SK-N-SH (cell line): ENCODE measurements around the gene PRSS56. TPM values are rescaled to one million over a fixed set of nuclear protein-coding genes. Genes with fewer than 3 reads are reported as not detected.

Source experiments
- CTCF ChIA-PET: fragments of 300-600, 350-600 bp; formaldehyde crosslinking; extraction: SDS; loops from one replicate; lab custom pipeline; 2021; lab: Yijun Ruan, JAX
- POLR2A ChIA-PET: fragments of 350-600 bp; sonication (Branson Sonifier 250); formaldehyde crosslinking; extraction: SDS; loops from one replicate; lab custom pipeline; 2020; ENCODE audit warnings: antibody characterized with exemption, inconsistent platforms; lab: Yijun Ruan, JAX
- DNase-seq: peaks from one replicate; pipeline ENCODE4 v3.0.0; 2012
- H2AFZ ChIP-seq: fragments of 200-600 bp; sonication (generic); 2 replicates; pipeline ENCODE4 v1.8.1; 2016; ENCODE audit warnings: antibody characterized with exemption, mild to moderate bottlenecking, low read depth
- H3F3A ChIP-seq: fragments of 200-600 bp; sonication (generic); replicated peaks from 2 replicates; pipeline ENCODE3; 2016; ENCODE audit warnings: antibody characterized with exemption, mild to moderate bottlenecking; ENCODE audit not compliant: insufficient read depth
- H3K27ac ChIP-seq, 2 experiments: fragments of 200-500 bp in 1 of 2; fragments of 200-600 bp in 1 of 2; sonication (Bioruptor generic) in 1 of 2; sonication (generic), shearing (Covaris generic) in 1 of 2; 2 replicates each; pipeline versions ENCODE4 v1.5.1 to v1.6.1; 2014 to 2016; ENCODE audit warnings: low read depth in 2 of 2, inconsistent platforms in 1 of 2, low read length in 1 of 2, mild to moderate bottlenecking in 1 of 2, mixed read lengths in 1 of 2
- H3K27me3 ChIP-seq: fragments of 200-600 bp; sonication (generic), shearing (Covaris generic); 2 replicates; pipeline ENCODE4 v1.6.1; 2016; ENCODE audit warnings: mixed run types; ENCODE audit not compliant: insufficient read depth
- H3K36me3 ChIP-seq, 2 experiments: fragments of 200-500 bp in 1 of 2; fragments of 200-600 bp in 1 of 2; sonication (Bioruptor generic) in 1 of 2; sonication (generic) in 1 of 2; replicated peaks in 1 of 2; 2 replicates each; pipeline versions ENCODE3 to v1.5.1; 2014 to 2016; ENCODE audit warnings: low read length in 1 of 2, mild to moderate bottlenecking in 1 of 2; ENCODE audit not compliant: insufficient read depth in 2 of 2, control insufficient read depth in 1 of 2
- H3K4me1 ChIP-seq, 2 experiments: fragments of 200-500 bp in 1 of 2; fragments of 200-600 bp in 1 of 2; sonication (Bioruptor generic) in 1 of 2; sonication (generic), shearing (Covaris generic) in 1 of 2; 2 replicates each; pipeline versions ENCODE4 v1.5.1 to v1.6.1; 2014 to 2016; ENCODE audit warnings: low read depth in 1 of 2, low read length in 1 of 2, mixed run types in 1 of 2; ENCODE audit not compliant: insufficient read depth in 2 of 2, control insufficient read depth in 1 of 2
- H3K4me2 ChIP-seq: fragments of 200-600 bp; sonication (generic), shearing (Covaris generic); 2 replicates; pipeline ENCODE4 v1.6.1; 2017; ENCODE audit warnings: mixed run types
- H3K4me3 ChIP-seq, 2 experiments: fragments of 200-500 bp in 1 of 2; fragments of 200-600 bp in 1 of 2; sonication (Bioruptor generic) in 1 of 2; sonication (generic), shearing (Covaris generic) in 1 of 2; 2 replicates each; pipeline versions ENCODE4 v1.5.1 to v1.8.1; 2014 to 2016; ENCODE audit warnings: low read depth in 2 of 2, inconsistent platforms in 1 of 2, low read length in 1 of 2, mild to moderate bottlenecking in 1 of 2, mixed read lengths in 1 of 2, moderate library complexity in 1 of 2
- H3K79me2 ChIP-seq: fragments of 200-600 bp; sonication (generic); 2 replicates; pipeline ENCODE4 v1.8.1; 2017; ENCODE audit warnings: mild to moderate bottlenecking; ENCODE audit not compliant: insufficient read depth
- H3K9ac ChIP-seq: fragments of 200-600 bp; sonication (generic); 2 replicates; pipeline ENCODE4 v1.6.1; 2017; ENCODE audit warnings: mixed run types
- H3K9me2 ChIP-seq: fragments of 200-600 bp; sonication (generic); 2 replicates; pipeline ENCODE4 v1.6.1; 2017; ENCODE audit warnings: mixed run types
- H3K9me3 ChIP-seq: fragments of 200-600 bp; sonication (generic); 2 replicates; pipeline ENCODE4 v1.6.1; 2017; ENCODE audit warnings: mixed run types, mild to moderate bottlenecking, moderate library complexity
- H4K20me1 ChIP-seq: fragments of 200-600 bp; sonication (generic); 2 replicates; pipeline ENCODE4 v1.6.1; 2017; ENCODE audit warnings: mild to moderate bottlenecking, mixed run types; ENCODE audit not compliant: insufficient read depth
- CHD2 ChIP-seq: fragments of 150-350 bp; IDR thresholded peaks from 2 replicates; pipeline ENCODE4 v1.6.1; 2018; ENCODE audit warnings: low read length; ENCODE audit not compliant: partially characterized antibody
- EP300 ChIP-seq, 2 experiments: IDR thresholded peaks; 2 replicates each; pipeline versions ENCODE4 v1.4.0 to v1.6.1; 2012; ENCODE audit warnings: borderline replicate concordance in 1 of 2, low read depth in 1 of 2, low read length in 1 of 2
- FOSL2 ChIP-seq: IDR thresholded peaks from 2 replicates; pipeline ENCODE4 v1.4.0; 2012; ENCODE audit warnings: low read depth, mild to moderate bottlenecking, moderate library complexity, borderline replicate concordance
- GATA2 ChIP-seq: sonication (generic); formaldehyde crosslinking; IDR thresholded peaks from 2 replicates; pipeline ENCODE4 v1.5.0; 2020; ENCODE audit warnings: mild to moderate bottlenecking, missing genetic modification reagents
- IRF3 ChIP-seq: fragments of 150-350 bp; IDR thresholded peaks from 2 replicates; pipeline ENCODE4 v1.6.1; 2016; ENCODE audit warnings: mild to moderate bottlenecking, low read depth, low read length
- JUND ChIP-seq: IDR thresholded peaks from 2 replicates; pipeline ENCODE4 v1.4.0; 2012
- MAX ChIP-seq: IDR thresholded peaks from 2 replicates; pipeline ENCODE4 v1.4.0; 2012; ENCODE audit warnings: low read depth
- MEF2A ChIP-seq: IDR thresholded peaks from 2 replicates; pipeline ENCODE4 v1.4.0; 2012; ENCODE audit warnings: low read depth, borderline replicate concordance
- MXI1 ChIP-seq: IDR thresholded peaks from 2 replicates; pipeline ENCODE4 v1.6.1; 2012; ENCODE audit warnings: mild to moderate bottlenecking, low read depth, low read length, improper control_type of control experiment
- RCOR1 ChIP-seq: fragments of 150-350 bp; IDR thresholded peaks from 2 replicates; pipeline ENCODE4 v1.6.1; 2017; ENCODE audit warnings: antibody characterized with exemption, low read length
- SIN3A ChIP-seq: IDR thresholded peaks from 2 replicates; pipeline ENCODE4 v1.6.1; 2012; ENCODE audit warnings: low read depth, mild to moderate bottlenecking, low read length, moderate library complexity, borderline replicate concordance
- TCF12 ChIP-seq: IDR thresholded peaks from 2 replicates; pipeline ENCODE4 v1.4.0; 2012
- WGBS: methylation state at CpG from one replicate; pipeline ENCODE4 v1.1.6; 2017; ENCODE audit warnings: low lambda C conversion rate; 5-methylcytosine and 5-hydroxymethylcytosine counted together
- polyA plus RNA-seq, 3 experiments: library from polyadenylated mRNA; depleted of rRNA; stranded (reverse); fragments of >200 nt; gene quantifications; 2 replicates each; pipeline ENCODE4 v1.2.3, GENCODE V29; 2012
- TF ChIP-seq, protein P1 (sequence below): IDR thresholded peaks from 2 replicates; pipeline ENCODE4; 2012
- TF ChIP-seq, protein P2 (sequence below): fragments of 150-350 bp; IDR thresholded peaks from 2 replicates; pipeline ENCODE4 v1.6.1; 2017; ENCODE audit warnings: antibody characterized with exemption, low read length, low read depth, borderline replicate concordance
- TF ChIP-seq, protein P3 (sequence below): fragments of 200-600 bp; sonication (generic); IDR thresholded peaks from 2 replicates; pipeline ENCODE4 v1.6.1; 2017; ENCODE audit warnings: antibody characterized with exemption, mild to moderate bottlenecking, moderate library complexity

The PRSS56 gene
- polyA plus RNA-seq, 1 of the 3 experiments (the other 2 are of a cell fraction) = not detected

GRCh38 chr2:232551776-232552175 is 31.6 kb downstream of the PRSS56 start (continued):
- TF ChIP-seq, protein P1, sequence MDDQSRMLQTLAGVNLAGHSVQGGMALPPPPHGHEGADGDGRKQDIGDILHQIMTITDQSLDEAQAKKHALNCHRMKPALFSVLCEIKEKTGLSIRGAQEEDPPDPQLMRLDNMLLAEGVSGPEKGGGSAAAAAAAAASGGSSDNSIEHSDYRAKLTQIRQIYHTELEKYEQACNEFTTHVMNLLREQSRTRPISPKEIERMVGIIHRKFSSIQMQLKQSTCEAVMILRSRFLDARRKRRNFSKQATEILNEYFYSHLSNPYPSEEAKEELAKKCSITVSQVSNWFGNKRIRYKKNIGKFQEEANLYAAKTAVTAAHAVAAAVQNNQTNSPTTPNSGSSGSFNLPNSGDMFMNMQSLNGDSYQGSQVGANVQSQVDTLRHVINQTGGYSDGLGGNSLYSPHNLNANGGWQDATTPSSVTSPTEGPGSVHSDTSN = no peak
- TF ChIP-seq EP300 (IDR thresholded peaks at IDR 0.05; ENCODE audit: borderline replicate concordance in 1 of 2, low read depth in 1 of 2, low read length in 1 of 2) = no peak

DNA sequence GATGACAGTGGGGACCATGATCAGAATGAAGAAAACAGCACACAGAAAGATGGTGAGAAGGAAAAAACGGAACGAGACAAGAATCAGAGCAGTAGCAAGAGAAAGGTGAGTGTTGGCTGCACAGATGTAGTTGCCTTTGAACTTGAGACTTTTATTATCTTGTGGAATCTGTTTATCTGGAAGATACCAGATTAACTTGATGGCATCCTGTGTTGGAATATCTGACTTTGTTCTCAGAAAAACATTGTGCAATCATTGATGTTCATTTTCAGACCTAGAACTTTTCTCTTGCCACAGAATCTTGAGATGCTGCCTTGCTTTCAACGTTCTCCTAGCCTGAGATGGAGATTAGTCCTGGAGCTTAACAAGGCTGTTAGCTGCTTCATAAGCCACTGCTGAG is 36.2 kb downstream of the PRSS56 start:
- DNase-seq = no peak
- no peak overlapping the region for H3K4me2 ChIP-seq
- H3K27me3 ChIP-seq = no peaks in the 10 kb centered on the region
- no peak overlapping the region for H2AFZ ChIP-seq
- no peaks in the 10 kb centered on the region for H3F3A ChIP-seq
- no peak for TF ChIP-seq JUND
- TF ChIP-seq, protein P2, sequence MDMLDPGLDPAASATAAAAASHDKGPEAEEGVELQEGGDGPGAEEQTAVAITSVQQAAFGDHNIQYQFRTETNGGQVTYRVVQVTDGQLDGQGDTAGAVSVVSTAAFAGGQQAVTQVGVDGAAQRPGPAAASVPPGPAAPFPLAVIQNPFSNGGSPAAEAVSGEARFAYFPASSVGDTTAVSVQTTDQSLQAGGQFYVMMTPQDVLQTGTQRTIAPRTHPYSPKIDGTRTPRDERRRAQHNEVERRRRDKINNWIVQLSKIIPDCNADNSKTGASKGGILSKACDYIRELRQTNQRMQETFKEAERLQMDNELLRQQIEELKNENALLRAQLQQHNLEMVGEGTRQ = no peak
- TF ChIP-seq SIN3A = no peak
- TF ChIP-seq MEF2A = no peak
- TF ChIP-seq, protein P3, sequence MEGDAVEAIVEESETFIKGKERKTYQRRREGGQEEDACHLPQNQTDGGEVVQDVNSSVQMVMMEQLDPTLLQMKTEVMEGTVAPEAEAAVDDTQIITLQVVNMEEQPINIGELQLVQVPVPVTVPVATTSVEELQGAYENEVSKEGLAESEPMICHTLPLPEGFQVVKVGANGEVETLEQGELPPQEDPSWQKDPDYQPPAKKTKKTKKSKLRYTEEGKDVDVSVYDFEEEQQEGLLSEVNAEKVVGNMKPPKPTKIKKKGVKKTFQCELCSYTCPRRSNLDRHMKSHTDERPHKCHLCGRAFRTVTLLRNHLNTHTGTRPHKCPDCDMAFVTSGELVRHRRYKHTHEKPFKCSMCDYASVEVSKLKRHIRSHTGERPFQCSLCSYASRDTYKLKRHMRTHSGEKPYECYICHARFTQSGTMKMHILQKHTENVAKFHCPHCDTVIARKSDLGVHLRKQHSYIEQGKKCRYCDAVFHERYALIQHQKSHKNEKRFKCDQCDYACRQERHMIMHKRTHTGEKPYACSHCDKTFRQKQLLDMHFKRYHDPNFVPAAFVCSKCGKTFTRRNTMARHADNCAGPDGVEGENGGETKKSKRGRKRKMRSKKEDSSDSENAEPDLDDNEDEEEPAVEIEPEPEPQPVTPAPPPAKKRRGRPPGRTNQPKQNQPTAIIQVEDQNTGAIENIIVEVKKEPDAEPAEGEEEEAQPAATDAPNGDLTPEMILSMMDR = no peak
- no peak for TF ChIP-seq TCF12
- TF ChIP-seq MAX = no peak
- TF ChIP-seq MXI1 = no peak
- no peak for TF ChIP-seq RCOR1
- TF ChIP-seq CHD2 = no peak
- no peak for TF ChIP-seq GATA2 (CRISPR knock-in tag)
- TF ChIP-seq IRF3 = no peak
- no peak for TF ChIP-seq FOSL2
- H3K27ac ChIP-seq = no peak overlapping the region
- no peaks in the 10 kb centered on the region for H3K9me2 ChIP-seq
- ChIA-PET POLR2A (no interaction called here), CTCF (interaction anchor here (0.6 kb wide), 1 partner anchor 709 kb away, joined by 3 read pairs; no protein-coding TSS in a partner anchor)
- H3K4me3 ChIP-seq = no peak overlapping the region
- H3K36me3 ChIP-seq = peaks cover 60 to 75% of the 10 kb centered on the region in 2 experiments
- WGBS = 92% methylated on average over 3 of the region's 3 CpGs
- H3K9me3 ChIP-seq = no peaks in the 10 kb centered on the region
- peaks cover 4 to 8% of the 10 kb centered on the region in 2 experiments; a peak in 2 of 4 replicates for H3K4me1 ChIP-seq
- no peak overlapping the region for H3K9ac ChIP-seq
- peaks cover 41% of the 10 kb centered on the region for H4K20me1 ChIP-seq
- H3K79me2 ChIP-seq = peaks cover 72% of the 10 kb centered on the region
